Naive B cell (primary cell): ENCODE measurements around the gene VAV2. TPM values are rescaled to one million over a fixed set of nuclear protein-coding genes. Genes with fewer than 3 reads are reported as not detected.

Experiments used
- ATAC-seq, 2 donors: fragments of 150-1000 bp; cut with Tn5 transposase; 2 replicates each; pipeline ENCODE4 v1.10.0; 2021; ENCODE audit warnings: low read depth in 2 of 2, mild to moderate bottlenecking in 2 of 2, moderate library complexity in 2 of 2
- DNase-seq: peaks from one replicate; pipeline ENCODE4 v3.0.0; 2022
- H3K27ac Mint-ChIP-seq, 6 donors: one replicate each; pipeline ENCODE4 v1.8.0; 2020 to 2022; ENCODE audit warnings: mild to moderate bottlenecking in 6 of 6, mixed read lengths in 6 of 6, moderate library complexity in 5 of 6, inconsistent platforms in 2 of 6
- H3K27me3 Mint-ChIP-seq, 3 donors: one replicate each; pipeline ENCODE4 v1.8.0; 2021 to 2022; ENCODE audit warnings: mixed read lengths in 3 of 3, mild to moderate bottlenecking in 1 of 3
- H3K36me3 Mint-ChIP-seq, 2 donors: one replicate each; pipeline ENCODE4 v1.8.0; 2020 to 2022; ENCODE audit warnings: mixed read lengths in 2 of 2, inconsistent platforms in 1 of 2, mild to moderate bottlenecking in 1 of 2
- H3K4me1 Mint-ChIP-seq, 3 donors: one replicate each; pipeline ENCODE4 v1.8.0; 2020 to 2022; ENCODE audit warnings: mixed read lengths in 3 of 3, inconsistent platforms in 1 of 3, mild to moderate bottlenecking in 1 of 3, moderate library complexity in 1 of 3
- H3K4me3 Mint-ChIP-seq, 8 donors: one replicate each; pipeline ENCODE4 v1.8.0; 2020 to 2022; ENCODE audit warnings: mild to moderate bottlenecking in 8 of 8, mixed read lengths in 8 of 8, moderate library complexity in 8 of 8, inconsistent platforms in 2 of 8
- H3K9me3 Mint-ChIP-seq, 7 donors: one replicate each; pipeline ENCODE4 v1.8.0; 2020 to 2022; ENCODE audit warnings: mixed read lengths in 7 of 7, mild to moderate bottlenecking in 5 of 7, inconsistent platforms in 2 of 7, moderate library complexity in 1 of 7
- polyA plus RNA-seq, 6 donors: library from polyadenylated mRNA; unstranded; fragments of 300-500 nt; fragmentation: Illumina TruSeq; gene quantifications; one replicate each; pipeline ENCODE4 v1.2.3, GENCODE V29; 2021; ENCODE audit warnings: low read depth in 6 of 6

VAV2 gene
- polyA plus RNA-seq, 6 donors from 2014 or later: 5.7 to 33.3 (median 15.2) TPM

DNA sequence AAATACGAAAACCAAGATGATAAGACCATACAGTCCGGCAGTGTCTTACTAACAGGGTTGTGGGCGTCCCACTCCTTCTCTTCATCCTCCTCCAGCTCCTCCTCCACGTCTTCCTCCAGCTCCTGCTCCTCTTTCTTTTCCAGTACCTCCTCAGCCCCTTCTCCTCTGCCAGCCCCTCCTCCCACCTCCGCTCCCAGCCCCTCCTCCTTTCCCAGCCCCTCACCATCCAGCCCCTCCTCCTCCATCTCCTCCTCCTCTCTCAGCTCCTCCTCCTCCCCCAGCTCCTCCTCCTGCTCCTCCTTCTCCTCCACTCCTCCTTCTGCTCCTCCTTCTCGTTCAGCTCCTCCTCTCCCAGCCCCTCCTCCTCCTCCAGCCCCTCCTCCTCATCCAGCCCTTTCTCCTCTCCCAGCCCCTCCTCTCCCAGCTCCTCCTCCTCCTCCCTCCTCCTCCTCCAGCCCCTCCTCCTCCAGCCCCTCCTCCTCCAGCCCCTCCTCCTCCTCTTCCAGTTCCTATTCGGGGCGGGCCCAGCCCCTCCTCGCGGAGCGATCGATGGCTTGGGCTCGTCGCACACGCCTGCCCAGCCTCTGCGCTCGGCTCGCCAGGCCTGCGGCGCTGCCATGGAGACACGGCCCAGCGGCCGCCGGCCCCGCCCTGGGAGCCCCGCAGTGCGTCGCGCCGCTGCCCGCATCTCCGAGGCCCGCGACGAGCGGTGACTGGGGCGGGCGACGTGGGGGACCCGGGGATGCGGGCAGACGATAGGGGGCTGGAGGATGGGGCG is 32.9 kb upstream of the VAV2 start, which contains the start of gene BRD3OS:
BRD3OS (plus strand) TSS at position 654 of the 778 bp plus-strand sequence. CDS start 1,267 bp downstream, outside the sequence.
- Mint-ChIP-seq H3K27ac (peak within 1 kb of the TSS; percentile 70 to 98 (median 85)), H3K36me3 (no peaks in the 10 kb centered on the region), H3K4me1 (peaks cover 10 to 28% (median 12%) of the 10 kb centered on the region in 3 donors), H3K4me3 (peak within 1 kb of the TSS; percentile 78 to 91 (median 84)), H3K9me3 (no peaks in the 10 kb centered on the region), H3K27me3 (no peaks in the 10 kb centered on the region)
- DNase-seq (peak; percentile 92), ATAC-seq (peak; percentile 88 to 90)

- Mint-ChIP-seq H3K27ac (peak overlapping the region; percentile 57 to 98 (median 72)), H3K27me3 (no peaks in the 10 kb centered on the region), H3K4me3 (peak overlapping the region in 7 of 8 donors; percentile 17 to 91 (median 78)), H3K9me3 (no peaks in the 10 kb centered on the region), H3K4me1 (peaks cover 10 to 28% (median 12%) of the 10 kb centered on the region in 3 donors), H3K36me3 (no peaks in the 10 kb centered on the region)
- DNase-seq (no peak), ATAC-seq (no peak)
Measured at GRCh38 chr9:134024214-134024792, 32.2 kb upstream of the VAV2 start.

- Mint-ChIP-seq H3K27me3 (no peaks in the 10 kb centered on the region), H3K4me1 (no peaks in the 10 kb centered on the region), H3K27ac (peak overlapping the region in 3 of 6 donors; percentile 29 to 71 (median 66)), H3K4me3 (peak overlapping the region in 1 of 8 donors; percentile 37), H3K9me3 (peaks cover 0 to 9% (median 4%) of the 10 kb centered on the region in 7 donors), H3K36me3 (no peaks in the 10 kb centered on the region)
- ATAC-seq (no peak), DNase-seq (no peak)
Measured at GRCh38 chr9:134014946-134015345, 22.8 kb upstream of the VAV2 start.

DNA sequence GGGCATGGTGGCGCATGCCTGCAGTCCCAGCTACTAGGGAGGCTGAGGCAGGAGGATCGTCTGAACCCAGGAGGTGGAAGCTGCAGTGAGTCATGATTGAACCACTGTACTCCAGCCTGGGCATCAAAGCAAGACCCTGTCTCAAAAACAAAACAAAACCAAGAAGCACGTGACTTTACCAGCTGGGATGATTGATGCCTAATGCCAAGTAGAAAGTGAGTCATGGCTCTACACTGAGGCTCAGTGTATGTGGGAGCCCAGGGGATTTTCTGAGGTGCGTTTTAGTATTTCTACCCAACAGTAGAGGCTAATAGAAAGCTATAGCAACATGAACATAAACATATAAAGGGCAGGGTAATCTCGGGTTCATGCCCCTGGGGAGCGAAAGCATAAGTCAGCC is 19.3 kb upstream of the VAV2 start:
- DNase-seq (no peak), ATAC-seq (no peak)
- H3K27me3 Mint-ChIP-seq: peaks cover 12 to 22% (median 13%) of the 10 kb centered on the region in 3 donors
- H3K4me3 Mint-ChIP-seq: no peak overlapping the region
- H3K9me3 Mint-ChIP-seq: peaks cover 0 to 9% (median 4%) of the 10 kb centered on the region in 7 donors
- H3K36me3 Mint-ChIP-seq: peaks cover 0 to 7% of the 10 kb centered on the region in 2 donors
- peaks cover 0 to 4% (median 0%) of the 10 kb centered on the region in 3 donors for H3K4me1 Mint-ChIP-seq
- H3K27ac Mint-ChIP-seq: no peak overlapping the region

DNA sequence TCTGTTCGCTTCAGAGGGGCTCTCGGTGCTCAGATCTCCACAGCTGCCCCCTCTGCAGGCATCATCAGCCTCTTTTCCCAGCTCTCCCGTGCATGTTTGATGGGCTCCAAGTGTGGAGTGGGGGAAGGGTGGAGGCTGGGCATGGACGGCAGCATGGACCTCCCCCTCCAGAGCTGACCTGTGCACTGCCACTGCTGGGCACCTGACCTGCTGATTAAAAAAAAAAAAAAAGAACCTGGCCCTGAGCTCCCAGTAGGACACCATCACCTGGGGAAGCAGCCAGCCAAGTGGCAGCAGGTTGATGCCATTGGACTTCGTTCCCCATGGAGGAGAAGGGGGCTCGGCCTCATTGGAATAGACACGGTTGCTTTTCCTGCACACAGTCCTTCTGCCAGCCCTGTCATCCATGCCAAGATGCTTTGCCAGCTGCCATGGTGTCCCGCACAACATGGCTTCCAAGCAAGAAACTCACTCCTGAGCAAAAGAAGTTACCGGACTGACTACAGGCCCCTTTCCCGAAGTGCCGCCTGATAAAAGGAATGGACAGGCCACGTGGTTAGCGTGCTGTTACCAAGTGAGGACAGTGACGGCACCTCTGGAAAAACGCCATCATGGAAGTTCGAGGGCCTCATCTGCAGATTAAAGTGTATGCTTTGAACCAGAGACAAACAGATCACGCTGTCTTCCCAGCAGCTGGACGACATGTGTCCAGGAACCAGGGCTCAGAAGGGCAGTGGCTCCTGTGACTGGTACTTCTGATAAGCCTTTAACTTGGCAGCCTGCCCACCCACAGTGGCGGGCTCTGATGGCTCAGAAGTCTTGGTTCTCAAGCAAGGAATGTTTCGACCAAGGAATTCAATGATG is 18.4 kb upstream of the VAV2 start:
- H3K36me3 Mint-ChIP-seq: peaks cover 0 to 7% of the 10 kb centered on the region in 2 donors
- H3K9me3 Mint-ChIP-seq: peaks cover 0 to 9% (median 4%) of the 10 kb centered on the region in 7 donors
- peaks cover 12 to 22% (median 13%) of the 10 kb centered on the region in 3 donors for H3K27me3 Mint-ChIP-seq
- ATAC-seq (no peak), DNase-seq (no peak)
- no peak overlapping the region for H3K27ac Mint-ChIP-seq
- H3K4me1 Mint-ChIP-seq: peaks cover 0 to 4% (median 0%) of the 10 kb centered on the region in 3 donors
- no peak overlapping the region for H3K4me3 Mint-ChIP-seq

GRCh38 chr9:134007571-134007970 is 15.4 kb upstream of the VAV2 start:
- H3K4me1 Mint-ChIP-seq: peaks cover 0 to 8% (median 0%) of the 10 kb centered on the region in 3 donors
- peaks cover 0 to 5% (median 2%) of the 10 kb centered on the region in 7 donors for H3K9me3 Mint-ChIP-seq
- no peak for DNase-seq
- H3K27me3 Mint-ChIP-seq: peaks cover 17 to 24% (median 21%) of the 10 kb centered on the region in 3 donors
- peaks cover 0 to 15% of the 10 kb centered on the region in 2 donors for H3K36me3 Mint-ChIP-seq
- ATAC-seq: no peak
- no peak overlapping the region for H3K4me3 Mint-ChIP-seq
- peak overlapping the region in 2 of 6 donors; percentile 38 to 47 for H3K27ac Mint-ChIP-seq

DNA sequence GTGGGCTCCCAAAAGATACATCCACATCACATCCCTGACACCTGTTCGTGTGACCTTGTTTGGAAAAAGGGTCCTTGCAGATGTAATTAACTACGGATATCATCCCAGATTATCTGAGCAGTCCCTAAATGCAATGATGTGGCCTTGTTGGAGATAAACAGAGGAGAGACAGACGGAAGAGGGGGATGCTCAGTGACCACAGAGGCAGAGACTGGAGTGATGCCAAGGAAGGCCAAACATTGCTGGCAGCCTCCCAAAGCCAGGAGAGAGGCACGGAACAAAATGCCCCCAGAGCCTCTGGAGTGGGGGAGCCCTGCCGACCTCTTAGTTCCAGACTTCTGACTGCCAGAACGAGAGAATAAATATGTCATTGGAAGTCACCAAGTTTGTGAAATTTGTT is 15.0 kb upstream of the VAV2 start:
- peaks cover 0 to 15% of the 10 kb centered on the region in 2 donors for H3K36me3 Mint-ChIP-seq
- H3K27ac Mint-ChIP-seq: peak overlapping the region in 2 of 6 donors; percentile 38 to 47
- peaks cover 0 to 5% (median 2%) of the 10 kb centered on the region in 7 donors for H3K9me3 Mint-ChIP-seq
- H3K4me1 Mint-ChIP-seq: peaks cover 0 to 8% (median 0%) of the 10 kb centered on the region in 3 donors
- DNase-seq (no peak), ATAC-seq (no peak)
- H3K4me3 Mint-ChIP-seq: no peak overlapping the region
- H3K27me3 Mint-ChIP-seq: peaks cover 17 to 29% (median 21%) of the 10 kb centered on the region in 3 donors

GRCh38 chr9:134005381-134005780 is 13.3 kb upstream of the VAV2 start:
- Mint-ChIP-seq H3K9me3 (peaks cover 0 to 5% (median 0%) of the 10 kb centered on the region in 7 donors), H3K4me1 (peaks cover 0 to 8% (median 0%) of the 10 kb centered on the region in 3 donors), H3K27me3 (peaks cover 17 to 33% (median 21%) of the 10 kb centered on the region in 3 donors), H3K27ac (no peak overlapping the region), H3K4me3 (no peak overlapping the region), H3K36me3 (peaks cover 0 to 15% of the 10 kb centered on the region in 2 donors)
- ATAC-seq (no peak), DNase-seq (no peak)

DNA sequence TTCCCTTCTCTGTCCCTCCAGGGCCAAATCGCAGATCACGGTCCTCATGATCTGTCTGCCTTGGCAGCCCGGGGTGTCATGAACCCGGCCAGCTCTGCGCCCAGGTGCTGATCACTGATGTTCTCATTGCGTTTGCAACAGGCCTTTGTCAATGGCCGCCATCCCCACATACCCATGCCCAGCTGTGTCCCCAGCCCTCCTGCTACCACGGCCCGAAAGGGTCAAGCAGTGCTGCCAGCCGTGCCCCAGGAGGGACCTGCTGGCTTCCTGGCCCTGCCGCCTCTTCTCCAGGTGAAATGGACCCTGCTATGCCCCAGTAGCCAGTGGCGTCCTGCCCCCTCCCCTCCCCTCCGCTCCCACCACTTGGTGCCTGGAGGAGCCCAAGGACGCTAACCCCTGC is 12.8 kb upstream of the VAV2 start:
- Mint-ChIP-seq H3K9me3 (peaks cover 0 to 5% (median 0%) of the 10 kb centered on the region in 7 donors), H3K4me1 (peaks cover 0 to 8% (median 0%) of the 10 kb centered on the region in 3 donors), H3K36me3 (peaks cover 0 to 15% of the 10 kb centered on the region in 2 donors), H3K27ac (peak overlapping the region in 1 of 6 donors; percentile 54), H3K4me3 (no peak overlapping the region), H3K27me3 (peaks cover 17 to 38% (median 21%) of the 10 kb centered on the region in 3 donors)
- no peak for DNase-seq
- no peak for ATAC-seq

DNA sequence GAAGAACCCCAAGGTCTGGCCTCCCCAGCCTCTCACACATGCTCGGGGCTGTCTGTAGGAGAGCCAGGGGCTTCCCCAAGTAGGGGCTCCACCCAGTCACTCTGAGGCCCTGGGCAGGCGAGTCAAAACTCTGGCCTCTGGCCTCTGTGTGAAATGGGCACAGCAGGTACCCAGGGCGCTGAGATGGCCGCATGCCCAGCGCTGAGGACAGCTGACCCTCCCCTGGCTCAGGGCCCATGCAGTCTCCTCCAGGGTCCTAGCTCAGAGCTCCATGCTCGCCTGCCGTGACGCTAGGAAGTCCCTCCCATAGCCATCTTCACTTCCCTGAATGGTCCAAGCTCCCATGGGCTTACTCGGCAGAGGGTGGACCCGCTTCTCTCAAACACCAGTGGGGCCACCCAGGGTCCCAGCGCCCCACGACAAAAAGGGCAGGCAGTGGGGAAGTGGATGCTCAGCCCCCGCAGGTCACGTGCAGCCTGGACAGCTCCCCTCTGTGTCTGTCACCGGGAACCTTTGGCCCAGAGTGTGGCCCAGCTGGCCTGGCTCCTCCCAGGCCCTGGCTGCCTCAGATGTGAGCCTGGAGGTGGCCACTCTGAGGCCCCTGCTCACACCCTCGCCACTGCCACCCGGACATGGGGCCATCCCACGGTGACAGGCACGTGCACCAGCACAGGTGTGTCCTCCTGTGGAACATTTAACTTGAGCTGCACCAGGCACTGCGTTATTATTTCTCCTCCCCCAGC is 12.2 kb upstream of the VAV2 start:
- no peak overlapping the region for H3K27ac Mint-ChIP-seq
- no peak overlapping the region for H3K4me3 Mint-ChIP-seq
- DNase-seq (no peak), ATAC-seq (no peak)
- peaks cover 0 to 8% (median 0%) of the 10 kb centered on the region in 3 donors for H3K4me1 Mint-ChIP-seq
- H3K9me3 Mint-ChIP-seq: peaks cover 0 to 5% (median 0%) of the 10 kb centered on the region in 7 donors
- H3K27me3 Mint-ChIP-seq: peaks cover 17 to 38% (median 21%) of the 10 kb centered on the region in 3 donors
- H3K36me3 Mint-ChIP-seq: peaks cover 0 to 15% of the 10 kb centered on the region in 2 donors

- Mint-ChIP-seq H3K9me3 (peaks cover 0 to 5% (median 0%) of the 10 kb centered on the region in 7 donors), H3K36me3 (peaks cover 0 to 15% of the 10 kb centered on the region in 2 donors), H3K27ac (no peak overlapping the region), H3K27me3 (peaks cover 14 to 32% (median 21%) of the 10 kb centered on the region in 3 donors), H3K4me3 (no peak overlapping the region), H3K4me1 (peaks cover 0 to 8% (median 0%) of the 10 kb centered on the region in 3 donors)
- DNase-seq: no peak
- ATAC-seq: no peak
Measured at GRCh38 chr9:134003237-134003636, 11.1 kb upstream of the VAV2 start.

GRCh38 chr9:134002796-134003195 is 10.7 kb upstream of the VAV2 start:
- ATAC-seq (no peak), DNase-seq (no peak)
- Mint-ChIP-seq H3K27ac (no peak overlapping the region), H3K27me3 (peaks cover 13 to 30% (median 21%) of the 10 kb centered on the region in 3 donors), H3K36me3 (peaks cover 0 to 15% of the 10 kb centered on the region in 2 donors), H3K4me1 (peaks cover 0 to 8% (median 0%) of the 10 kb centered on the region in 3 donors), H3K9me3 (peaks cover 0 to 5% (median 0%) of the 10 kb centered on the region in 7 donors), H3K4me3 (no peak overlapping the region)
